WI38 (cell line): ENCODE data around the gene SLC17A5.
"Not testable (repeated sequence)": the region's sequence is repeated elsewhere in the genome, so short reads cannot be mapped to it uniquely, and the experiment has no call there.

Experiments
- H3K4me3 ChIP-seq: 2 replicates; pipeline ENCODE4 v1.5.1; 2011; ENCODE audit warnings: low read depth, mild to moderate bottlenecking, control low read depth, low read length
- TF ChIP-seq, protein P1 (sequence below): IDR thresholded peaks from 2 replicates; pipeline ENCODE4 v1.5.1; 2012; ENCODE audit warnings: low read depth, mild to moderate bottlenecking, control low read depth, low read length

Gene SLC17A5

DNA sequence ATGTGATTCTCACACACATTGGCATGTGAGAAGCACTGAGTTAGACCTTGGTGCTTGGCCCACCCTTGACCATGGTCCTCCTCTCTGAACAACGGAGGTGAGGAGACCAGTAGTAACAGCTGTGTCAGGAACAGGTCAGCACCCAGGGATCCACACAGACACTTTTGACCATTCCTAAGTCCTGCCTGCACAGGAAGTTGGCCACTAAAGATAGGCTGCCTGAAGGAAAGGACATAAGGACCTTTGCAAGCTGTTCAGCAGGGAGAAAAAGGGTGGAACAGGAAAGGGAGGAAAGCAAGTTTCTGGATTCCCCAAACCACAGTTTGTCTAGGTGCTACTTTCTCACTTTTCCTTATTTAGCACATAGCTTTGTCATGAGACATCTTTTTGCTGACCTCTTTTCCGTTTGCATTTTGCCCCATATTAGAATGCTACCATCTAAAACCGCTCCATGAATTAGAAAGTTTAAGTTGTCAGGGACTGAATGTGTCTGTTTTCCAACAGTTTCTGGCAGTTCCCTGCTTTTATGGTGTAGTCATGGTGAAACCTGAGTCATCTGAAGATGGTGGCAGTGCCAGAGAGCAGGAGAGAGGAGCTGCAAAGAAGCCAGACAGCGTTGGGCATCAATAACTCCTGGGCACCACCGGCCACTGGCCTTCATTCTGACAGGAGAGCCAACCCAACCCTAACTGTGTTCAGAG is 41.1 kb upstream of the SLC17A5 start:
- peak overlapping the region; percentile 65 for H3K4me3 ChIP-seq

DNA sequence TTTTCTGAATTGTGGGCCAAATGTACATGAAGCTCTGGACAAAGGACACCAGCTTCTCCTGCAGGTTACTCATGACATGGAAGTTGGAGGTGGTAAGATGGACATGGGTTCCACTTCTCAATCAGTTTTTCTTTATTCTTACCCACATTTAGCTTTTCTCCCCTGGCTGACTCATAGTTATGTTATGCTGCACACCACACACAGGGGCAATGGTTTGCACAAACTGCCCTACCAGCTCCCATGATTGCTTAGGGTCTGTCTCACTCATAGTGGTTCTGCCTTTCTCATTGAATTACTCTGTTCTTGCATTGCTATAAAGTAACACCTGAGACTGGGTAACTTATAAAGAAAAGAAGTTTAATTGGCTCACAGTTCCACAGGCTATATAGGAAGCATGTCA is 37.7 kb upstream of the SLC17A5 start:
- TF ChIP-seq, protein P1, sequence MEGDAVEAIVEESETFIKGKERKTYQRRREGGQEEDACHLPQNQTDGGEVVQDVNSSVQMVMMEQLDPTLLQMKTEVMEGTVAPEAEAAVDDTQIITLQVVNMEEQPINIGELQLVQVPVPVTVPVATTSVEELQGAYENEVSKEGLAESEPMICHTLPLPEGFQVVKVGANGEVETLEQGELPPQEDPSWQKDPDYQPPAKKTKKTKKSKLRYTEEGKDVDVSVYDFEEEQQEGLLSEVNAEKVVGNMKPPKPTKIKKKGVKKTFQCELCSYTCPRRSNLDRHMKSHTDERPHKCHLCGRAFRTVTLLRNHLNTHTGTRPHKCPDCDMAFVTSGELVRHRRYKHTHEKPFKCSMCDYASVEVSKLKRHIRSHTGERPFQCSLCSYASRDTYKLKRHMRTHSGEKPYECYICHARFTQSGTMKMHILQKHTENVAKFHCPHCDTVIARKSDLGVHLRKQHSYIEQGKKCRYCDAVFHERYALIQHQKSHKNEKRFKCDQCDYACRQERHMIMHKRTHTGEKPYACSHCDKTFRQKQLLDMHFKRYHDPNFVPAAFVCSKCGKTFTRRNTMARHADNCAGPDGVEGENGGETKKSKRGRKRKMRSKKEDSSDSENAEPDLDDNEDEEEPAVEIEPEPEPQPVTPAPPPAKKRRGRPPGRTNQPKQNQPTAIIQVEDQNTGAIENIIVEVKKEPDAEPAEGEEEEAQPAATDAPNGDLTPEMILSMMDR, result no peak
- H3K4me3 ChIP-seq, result no peak overlapping the region

More for the DNA sequence above, 41.1 kb upstream of the SLC17A5 start:
- TF ChIP-seq, protein P1, result no peak

DNA sequence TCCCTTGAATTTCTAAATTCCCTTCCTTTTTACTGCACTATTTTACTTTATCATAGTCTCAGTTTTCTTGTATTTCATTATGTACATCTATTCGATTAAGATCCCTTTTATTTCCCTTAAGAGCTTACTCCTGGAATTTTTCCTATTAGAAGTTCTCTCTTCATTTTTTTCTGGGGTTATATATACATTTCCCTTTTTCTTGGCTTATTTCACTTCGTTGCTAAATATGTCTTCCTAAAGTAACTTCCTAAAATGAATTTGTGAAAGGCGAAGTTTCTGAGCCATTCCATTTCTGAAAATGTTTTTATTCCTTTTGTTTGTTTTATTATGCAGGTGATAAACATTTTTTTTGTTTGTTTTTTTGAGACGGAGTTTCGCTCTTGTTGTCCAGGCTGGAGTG is 36.3 kb upstream of the SLC17A5 start:
- no peak overlapping the region for H3K4me3 ChIP-seq
- TF ChIP-seq, protein P1, result no peak

DNA sequence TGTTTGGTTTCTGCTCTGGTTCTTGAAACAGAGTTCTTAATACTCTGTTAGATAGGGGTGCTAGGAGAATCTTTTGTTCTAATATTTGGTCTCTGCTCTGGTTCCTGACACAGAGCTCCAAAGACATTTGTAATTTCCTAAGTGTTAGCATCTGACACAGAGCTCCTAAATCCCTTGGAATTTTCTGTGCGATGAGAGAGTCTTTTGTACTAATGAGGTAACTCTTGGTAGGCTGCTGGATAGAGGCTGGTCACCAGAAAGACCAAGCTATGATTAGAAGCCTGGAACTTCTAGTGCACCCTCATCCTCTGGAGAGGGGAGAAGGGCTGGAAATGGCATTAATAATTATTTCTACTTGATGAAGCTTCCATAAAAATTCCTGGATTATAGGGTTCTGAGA is 34.6 kb upstream of the SLC17A5 start:
- H3K4me3 ChIP-seq, result no peak overlapping the region

DNA sequence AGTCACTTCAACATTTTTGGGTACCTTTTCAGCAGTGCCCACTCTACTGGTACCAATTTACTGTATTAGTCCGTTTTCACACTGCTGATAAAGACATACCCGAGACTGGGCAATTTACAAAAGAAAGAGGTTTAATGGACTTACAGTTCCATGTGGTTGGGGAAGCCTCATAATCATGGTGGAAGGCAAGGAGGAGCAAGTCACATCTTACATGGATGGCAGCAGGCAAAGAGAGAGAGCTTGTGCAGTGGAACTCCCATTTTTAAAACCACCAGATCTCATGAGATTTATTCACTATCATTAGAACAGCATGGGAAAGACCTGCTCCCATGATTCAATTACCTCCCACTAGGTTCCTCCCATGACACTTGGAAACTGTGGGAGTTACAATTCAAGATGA is 29.8 kb upstream of the SLC17A5 start:
- H3K4me3 ChIP-seq, result not testable (repeated sequence)

More for the DNA sequence above, 34.6 kb upstream of the SLC17A5 start:
- TF ChIP-seq, protein P1, result no peak

DNA sequence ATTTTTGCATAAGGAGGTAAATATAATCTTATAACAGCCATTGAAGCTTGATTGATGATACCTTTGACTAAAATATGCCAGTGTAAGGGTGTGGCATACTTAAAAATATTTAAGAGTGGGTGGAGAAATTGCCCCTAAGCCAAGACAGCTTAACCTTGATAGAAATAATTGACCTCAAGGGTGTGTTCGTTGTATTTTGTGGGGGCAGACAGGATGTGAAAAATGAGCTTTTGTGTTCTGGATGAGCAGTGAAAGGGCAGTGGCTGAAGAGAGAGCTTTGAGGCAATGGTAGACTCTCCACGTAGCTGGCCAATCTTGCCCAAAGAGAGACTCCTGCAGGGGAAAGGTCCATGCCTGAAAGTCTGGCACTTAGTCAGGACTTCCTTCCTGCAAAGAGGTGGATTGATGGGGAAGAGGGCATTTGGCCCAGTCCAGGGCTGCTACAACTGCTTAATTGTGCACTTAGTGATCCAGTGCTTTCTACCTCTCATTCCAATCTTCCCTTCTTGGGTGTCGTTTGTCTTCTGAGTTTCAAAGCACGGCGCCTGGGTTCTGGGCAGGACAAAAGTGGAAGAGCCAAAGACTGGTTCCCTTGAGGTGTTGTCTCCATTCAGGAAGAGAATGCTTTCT is 26.6 kb upstream of the SLC17A5 start:
- TF ChIP-seq, protein P1, result no peak
- no peak overlapping the region for H3K4me3 ChIP-seq

DNA sequence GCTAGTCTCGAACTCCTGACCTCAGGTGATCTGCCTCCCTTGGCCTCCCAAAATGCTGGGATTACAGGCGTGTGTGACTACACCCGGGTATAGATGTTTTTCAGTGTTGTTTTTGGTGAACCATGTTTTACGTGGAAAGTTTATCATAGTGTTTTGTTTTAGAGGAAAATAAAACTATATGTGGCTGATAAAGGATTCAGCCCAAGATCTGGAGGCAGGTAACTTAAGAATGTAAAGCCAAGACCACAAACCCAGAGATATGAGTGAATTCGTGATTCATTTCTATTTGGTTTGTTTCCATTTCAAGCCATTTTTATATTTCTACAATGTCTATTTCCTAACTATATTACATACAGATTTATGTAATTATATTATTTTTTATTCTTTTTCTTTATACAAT is 26.1 kb upstream of the SLC17A5 start:
- not testable (repeated sequence) for H3K4me3 ChIP-seq

DNA sequence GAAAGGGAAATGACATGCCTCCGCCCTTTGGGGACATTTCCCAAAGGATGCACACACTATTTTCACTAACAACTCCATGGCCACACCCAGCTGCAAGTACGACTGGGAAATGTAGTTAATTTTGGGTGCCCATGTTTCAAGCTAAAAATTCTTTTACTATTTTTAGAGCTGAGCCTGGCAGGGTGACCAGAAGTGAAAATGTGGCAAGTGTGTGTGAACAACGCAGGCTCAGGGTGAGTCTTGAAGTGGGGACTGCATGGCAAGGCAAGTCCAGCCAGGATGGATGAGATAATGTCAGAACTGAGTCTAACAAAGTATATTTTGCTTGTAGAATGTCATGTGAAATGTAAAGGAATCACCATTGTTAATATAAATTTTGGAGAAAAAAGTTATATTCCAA is 25.2 kb upstream of the SLC17A5 start:
- TF ChIP-seq, protein P1, result no peak
- no peak overlapping the region for H3K4me3 ChIP-seq
